ENCODE measurements around the gene TMEM179.

TMEM179 gene

DNA sequence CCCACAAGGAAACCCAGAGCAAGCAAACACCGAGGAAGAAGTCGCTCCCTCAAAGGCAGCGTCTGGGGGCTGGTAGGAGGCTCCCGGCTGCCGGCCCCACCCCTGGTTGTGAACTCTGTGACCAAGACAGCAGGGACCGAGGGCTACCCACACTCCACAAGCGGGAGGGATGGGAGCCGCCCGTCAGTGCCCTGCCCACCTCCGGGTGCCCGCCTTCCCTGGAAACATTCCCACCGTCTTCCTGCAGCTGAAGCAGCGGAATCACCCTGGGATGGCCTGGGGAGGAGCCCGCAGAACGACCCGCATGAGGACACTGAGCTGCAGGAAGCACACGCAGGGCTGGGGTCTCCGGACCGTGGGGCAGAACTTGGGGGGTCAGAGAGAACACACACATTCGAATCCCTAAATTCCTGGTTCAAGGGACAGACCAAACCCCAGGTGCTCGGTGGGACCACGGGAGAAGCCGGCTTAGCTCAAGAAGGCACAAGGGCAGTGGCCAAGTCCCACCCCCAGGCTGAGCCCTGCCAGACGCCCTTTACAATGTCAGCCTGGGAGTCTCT is 58.5 kb downstream of the TMEM179 start:
- no peaks in the 10 kb centered on the region for H3K36me3 ChIP-seq (ENCODE audit: control insufficient read depth in 4 of 4, insufficient read depth in 4 of 4, low read length in 3 of 4)
- peaks cover 0 to 2% (median 0%) of the 10 kb centered on the region in 5 experiments for H3K9me3 ChIP-seq (ENCODE audit: control extremely low read depth in 1 of 5, control insufficient read depth in 4 of 5, insufficient read depth in 2 of 5, low read depth in 1 of 5, low read length in 4 of 5)
- ChIA-PET CTCF (no interaction called here), POLR2A (no interaction called here)
- peaks cover 3 to 64% (median 4%) of the 10 kb centered on the region in 5 experiments for H3K27me3 ChIP-seq (replicated peaks in 2 of 5; ENCODE audit: control insufficient read depth in 4 of 5, insufficient read depth in 5 of 5, low read length in 4 of 5)
- WGBS (ENCODE audit: insufficient coverage) = 42% methylated on average over 23 of the region's 24 CpGs
- H3K4me3 ChIP-seq (ENCODE audit: control insufficient read depth in 1 of 7, extremely low read depth in 1 of 7, insufficient read depth in 4 of 7, low read depth in 2 of 7, low read length in 6 of 7) = no peak overlapping the region
- H3K4me1 ChIP-seq (ENCODE audit: control extremely low read depth in 1 of 4, control insufficient read depth in 4 of 4, insufficient read depth in 4 of 4, low read length in 3 of 4) = no peaks in the 10 kb centered on the region
- no peak for DNase-seq
- no peak overlapping the region for H3K27ac ChIP-seq (ENCODE audit: insufficient read depth in 1 of 2, low read depth in 1 of 2, low read length in 2 of 2, poor library complexity in 1 of 2, severe bottlenecking in 2 of 2)

- ChIA-PET CTCF (no interaction called here), POLR2A (no interaction called here)
- H3K9me3 ChIP-seq (ENCODE audit: control extremely low read depth in 1 of 5, control insufficient read depth in 4 of 5, insufficient read depth in 2 of 5, low read depth in 1 of 5, low read length in 4 of 5) = peaks cover 0 to 2% (median 0%) of the 10 kb centered on the region in 5 experiments
- H3K27me3 ChIP-seq (replicated peaks in 2 of 5; ENCODE audit: control insufficient read depth in 4 of 5, insufficient read depth in 5 of 5, low read length in 4 of 5) = peaks cover 3 to 64% (median 4%) of the 10 kb centered on the region in 5 experiments
- 49% methylated on average over 27 of the region's 32 CpGs for WGBS (ENCODE audit: insufficient coverage)
- H3K4me1 ChIP-seq (ENCODE audit: control extremely low read depth in 1 of 4, control insufficient read depth in 4 of 4, insufficient read depth in 4 of 4, low read length in 3 of 4) = no peaks in the 10 kb centered on the region
- H3K27ac ChIP-seq (ENCODE audit: insufficient read depth in 1 of 2, low read depth in 1 of 2, low read length in 2 of 2, poor library complexity in 1 of 2, severe bottlenecking in 2 of 2) = no peak overlapping the region
- H3K4me3 ChIP-seq (ENCODE audit: control insufficient read depth in 1 of 7, extremely low read depth in 1 of 7, insufficient read depth in 4 of 7, low read depth in 2 of 7, low read length in 6 of 7) = no peak overlapping the region
- no peaks in the 10 kb centered on the region for H3K36me3 ChIP-seq (ENCODE audit: control insufficient read depth in 4 of 4, insufficient read depth in 4 of 4, low read length in 3 of 4)
- DNase-seq = peak in 1 of 3 donors; percentile 14
These were observed 59.2 kb downstream of the TMEM179 start for GRCh38 chr14:104545151-104545941.

DNA sequence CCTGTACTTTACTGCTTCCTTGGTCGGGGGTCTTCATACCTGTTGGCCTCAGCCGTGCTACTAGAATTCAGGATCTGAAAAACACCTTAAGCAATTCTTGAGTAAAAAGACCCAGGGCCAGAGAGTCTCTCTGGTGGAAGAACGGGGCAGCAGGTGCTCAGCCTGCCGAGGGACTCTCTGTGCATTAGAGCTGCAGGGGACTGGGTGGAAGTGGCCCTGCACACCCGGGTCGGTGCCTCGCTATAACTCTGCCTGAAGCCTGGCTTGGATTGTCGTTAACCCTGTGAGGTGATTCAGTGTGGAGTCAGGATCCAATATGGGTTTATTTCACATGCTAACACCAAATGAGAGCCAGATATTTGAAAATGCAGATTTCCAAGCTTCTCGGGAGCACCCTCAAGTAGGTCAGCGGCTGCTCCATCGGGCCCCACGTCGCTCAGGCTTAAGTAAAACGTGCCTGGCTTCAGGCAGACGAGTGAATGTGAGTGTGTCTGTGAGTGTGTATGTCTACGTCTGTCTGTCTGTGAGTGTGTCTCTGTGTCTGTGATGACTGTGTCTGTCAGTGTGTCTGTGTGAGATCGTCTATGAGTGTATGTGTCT is 60.1 kb downstream of the TMEM179 start:
- no peaks in the 10 kb centered on the region for H3K36me3 ChIP-seq (ENCODE audit: control insufficient read depth in 4 of 4, insufficient read depth in 4 of 4, low read length in 3 of 4)
- H3K4me1 ChIP-seq (ENCODE audit: control extremely low read depth in 1 of 4, control insufficient read depth in 4 of 4, insufficient read depth in 4 of 4, low read length in 3 of 4) = no peaks in the 10 kb centered on the region
- H3K27me3 ChIP-seq (replicated peaks in 2 of 5; ENCODE audit: control insufficient read depth in 4 of 5, insufficient read depth in 5 of 5, low read length in 4 of 5) = peaks cover 3 to 58% (median 4%) of the 10 kb centered on the region in 5 experiments
- 77% methylated on average over 13 of the region's 17 CpGs for WGBS (ENCODE audit: insufficient coverage)
- POLR2A ChIA-PET = no interaction called here
- H3K27ac ChIP-seq (ENCODE audit: insufficient read depth in 1 of 2, low read depth in 1 of 2, low read length in 2 of 2, poor library complexity in 1 of 2, severe bottlenecking in 2 of 2) = no peak overlapping the region
- no peaks in the 10 kb centered on the region for H3K9me3 ChIP-seq (ENCODE audit: control extremely low read depth in 1 of 5, control insufficient read depth in 4 of 5, insufficient read depth in 2 of 5, low read depth in 1 of 5, low read length in 4 of 5)
- CTCF ChIA-PET = no interaction called here
- no peak for DNase-seq
- H3K4me3 ChIP-seq (ENCODE audit: control insufficient read depth in 1 of 7, extremely low read depth in 1 of 7, insufficient read depth in 4 of 7, low read depth in 2 of 7, low read length in 6 of 7) = no peak overlapping the region

- 85% methylated on average over 10 of the region's 16 CpGs for WGBS (ENCODE audit: insufficient coverage)
- no peak overlapping the region for H3K27ac ChIP-seq (ENCODE audit: insufficient read depth in 1 of 2, low read depth in 1 of 2, low read length in 2 of 2, poor library complexity in 1 of 2, severe bottlenecking in 2 of 2)
- no peaks in the 10 kb centered on the region for H3K4me1 ChIP-seq (ENCODE audit: control extremely low read depth in 1 of 4, control insufficient read depth in 4 of 4, insufficient read depth in 4 of 4, low read length in 3 of 4)
- no peaks in the 10 kb centered on the region for H3K9me3 ChIP-seq (ENCODE audit: control extremely low read depth in 1 of 5, control insufficient read depth in 4 of 5, insufficient read depth in 2 of 5, low read depth in 1 of 5, low read length in 4 of 5)
- POLR2A ChIA-PET = no interaction called here
- H3K4me3 ChIP-seq (ENCODE audit: control insufficient read depth in 1 of 7, extremely low read depth in 1 of 7, insufficient read depth in 4 of 7, low read depth in 2 of 7, low read length in 6 of 7) = no peak overlapping the region
- CTCF ChIA-PET = interaction anchor here (1.0 kb wide), 1 partner anchor 189 kb away, joined by 3 read pairs; no protein-coding TSS in a partner anchor
- no peak for DNase-seq
- H3K36me3 ChIP-seq (ENCODE audit: control insufficient read depth in 4 of 4, insufficient read depth in 4 of 4, low read length in 3 of 4) = no peaks in the 10 kb centered on the region
- peaks cover 2 to 53% (median 4%) of the 10 kb centered on the region in 5 experiments for H3K27me3 ChIP-seq (replicated peaks in 2 of 5; ENCODE audit: control insufficient read depth in 4 of 5, insufficient read depth in 5 of 5, low read length in 4 of 5)
These were observed 61.4 kb downstream of the TMEM179 start for GRCh38 chr14:104542871-104543830.

- Histone ChIP-seq H3K27me3 (replicated peaks in 2 of 5; ENCODE audit: control insufficient read depth in 4 of 5, insufficient read depth in 5 of 5, low read length in 4 of 5) (peaks cover 2 to 44% (median 4%) of the 10 kb centered on the region in 5 experiments), H3K4me1 (ENCODE audit: control extremely low read depth in 1 of 4, control insufficient read depth in 4 of 4, insufficient read depth in 4 of 4, low read length in 3 of 4) (peaks cover 0 to 5% (median 0%) of the 10 kb centered on the region in 4 experiments), H3K4me3 (ENCODE audit: control insufficient read depth in 1 of 7, extremely low read depth in 1 of 7, insufficient read depth in 4 of 7, low read depth in 2 of 7, low read length in 6 of 7) (no peak overlapping the region), H3K27ac (ENCODE audit: insufficient read depth in 1 of 2, low read depth in 1 of 2, low read length in 2 of 2, poor library complexity in 1 of 2, severe bottlenecking in 2 of 2) (no peak overlapping the region), H3K9me3 (ENCODE audit: control extremely low read depth in 1 of 5, control insufficient read depth in 4 of 5, insufficient read depth in 2 of 5, low read depth in 1 of 5, low read length in 4 of 5) (no peaks in the 10 kb centered on the region), H3K36me3 (ENCODE audit: control insufficient read depth in 4 of 4, insufficient read depth in 4 of 4, low read length in 3 of 4) (no peaks in the 10 kb centered on the region)
- CTCF ChIA-PET = no interaction called here
- DNase-seq = no peak
- POLR2A ChIA-PET = no interaction called here
- WGBS (ENCODE audit: insufficient coverage) = 94% methylated on average over 3 of the region's 11 CpGs
These were observed 62.6 kb downstream of the TMEM179 start for GRCh38 chr14:104541905-104542465.
